H1 (cell line): ENCODE measurements around the gene EVC2. TPM values are rescaled to one million over a fixed set of nuclear protein-coding genes. Genes with fewer than 3 reads are reported as not detected.

Experiments used
- CTCF ChIA-PET: fragments of 300-600 bp; sonication (Branson Sonifier 250); formaldehyde crosslinking; loops from one replicate; lab custom pipeline; 2021; ENCODE audit not compliant: partially characterized antibody; lab: Charles Lee
- POLR2A ChIA-PET: fragments of 300-600 bp; sonication (Branson Sonifier 250); formaldehyde crosslinking; loops from one replicate; lab custom pipeline; 2021; ENCODE audit warnings: inconsistent platforms; ENCODE audit not compliant: partially characterized antibody; lab: Charles Lee
- DNase-seq, 2 experiments: peaks; one replicate each; pipeline versions ENCODE4 v3.0.0 to v3.0.0-alpha.2; 2010 to 2022; ENCODE audit warnings: low spot score in 2 of 2, low read depth in 1 of 2, mixed read lengths in 1 of 2
- FAIRE-seq: peaks from 2 replicates; lab custom pipeline; 2011; peaks lifted over from hg19 to GRCh38; lab: Jason Lieb, UNC
- H2AFZ ChIP-seq: 2 replicates; pipeline ENCODE4 v1.8.1; 2012; ENCODE audit warnings: low read length, inconsistent platforms
- H2AK5ac ChIP-seq: 2 replicates; pipeline ENCODE4 v1.6.1; 2013; ENCODE audit warnings: low read depth, low read length
- H2BK120ac ChIP-seq: replicated peaks from 2 replicates; pipeline ENCODE3; 2013; ENCODE audit warnings: low read depth, low read length, inconsistent platforms
- H2BK12ac ChIP-seq: 2 replicates; pipeline ENCODE4 v1.6.1; 2013; ENCODE audit warnings: low read depth, low read length
- H2BK15ac ChIP-seq: 2 replicates; pipeline ENCODE4 v1.6.1; 2013; ENCODE audit warnings: low read length
- H2BK20ac ChIP-seq: 2 replicates; pipeline ENCODE4 v1.6.1; 2013; ENCODE audit warnings: low read length
- H2BK5ac ChIP-seq: 2 replicates; pipeline ENCODE4 v1.6.1; 2013; ENCODE audit warnings: low read depth, low read length
- H3K14ac ChIP-seq: 2 replicates; pipeline ENCODE4 v1.6.1; 2013; ENCODE audit warnings: inconsistent platforms; ENCODE audit not compliant: insufficient read length
- H3K18ac ChIP-seq: 2 replicates; pipeline ENCODE4 v1.6.1; 2013; ENCODE audit warnings: low read length; ENCODE audit errors: extremely low read depth
- H3K23ac ChIP-seq: 2 replicates; pipeline ENCODE4 v1.6.1; 2013; ENCODE audit warnings: inconsistent platforms; ENCODE audit not compliant: insufficient read length
- H3K23me2 ChIP-seq: 2 replicates; pipeline ENCODE4 v1.6.1; 2013; ENCODE audit warnings: low read depth, low read length
- H3K27ac ChIP-seq: 2 replicates; pipeline ENCODE4 v1.6.1; 2011; ENCODE audit warnings: low read depth, low read length, inconsistent platforms
- H3K27me3 ChIP-seq, 4 experiments: replicated peaks in 1 of 4; 1 replicate in 1 of 4; 2 replicates in 3 of 4; pipeline versions ENCODE4 v1.6.1 to v1.8.1; 2011 to 2013; ENCODE audit warnings: low read length in 3 of 4, mild to moderate bottlenecking in 3 of 4, inconsistent platforms in 2 of 4, mixed read lengths in 2 of 4, moderate library complexity in 1 of 4; ENCODE audit not compliant: control insufficient read depth in 3 of 4, insufficient read depth in 3 of 4; ENCODE audit errors: extremely low read depth in 1 of 4
- H3K36me3 ChIP-seq, 4 experiments: 2 replicates each; pipeline versions ENCODE4 v1.6.1 to v1.8.1; 2011 to 2013; ENCODE audit warnings: mild to moderate bottlenecking in 4 of 4, low read length in 3 of 4, moderate library complexity in 2 of 4, control low read depth in 1 of 4, inconsistent platforms in 1 of 4; ENCODE audit not compliant: insufficient read depth in 4 of 4, control insufficient read depth in 2 of 4
- H3K4ac ChIP-seq: replicated peaks from 2 replicates; pipeline ENCODE3; 2013; ENCODE audit warnings: low read length, low read depth, mixed read lengths, inconsistent platforms; ENCODE audit not compliant: insufficient read length
- H3K4me1 ChIP-seq, 4 experiments: replicated peaks in 1 of 4; 1 replicate in 1 of 4; 2 replicates in 3 of 4; pipeline versions ENCODE4 v1.6.1 to v1.8.1; 2011 to 2013; ENCODE audit warnings: low read length in 3 of 4, inconsistent platforms in 2 of 4, mixed read lengths in 1 of 4; ENCODE audit not compliant: insufficient read depth in 4 of 4, control insufficient read depth in 3 of 4
- H3K4me2 ChIP-seq, 2 experiments: 2 replicates each; pipeline versions ENCODE4 v1.6.1 to v1.8.1; 2011 to 2013; ENCODE audit warnings: low read depth in 2 of 2, low read length in 2 of 2, control low read depth in 1 of 2, inconsistent platforms in 1 of 2, mild to moderate bottlenecking in 1 of 2; ENCODE audit not compliant: insufficient read depth in 1 of 2
- H3K4me3 ChIP-seq, 4 experiments: fragments of 200-600, 300-600 bp in 1 of 4; sonication (generic), shearing (Covaris generic), sonication (Bioruptor Twin) in 1 of 4; 2 replicates each; pipeline versions ENCODE4 v1.5.1 to v1.8.1; 2011 to 2016; ENCODE audit warnings: low read length in 4 of 4, low read depth in 3 of 4, control low read depth in 2 of 4, inconsistent platforms in 2 of 4, mild to moderate bottlenecking in 2 of 4, mixed read lengths in 1 of 4, moderate library complexity in 1 of 4; ENCODE audit not compliant: insufficient read depth in 2 of 4; ENCODE audit errors: extremely low read depth in 1 of 4
- H3K56ac ChIP-seq: replicated peaks from 2 replicates; pipeline ENCODE3; 2013; ENCODE audit warnings: low read depth, mild to moderate bottlenecking, mixed read lengths, low read length, inconsistent platforms; ENCODE audit not compliant: insufficient read length
- H3K79me1 ChIP-seq: 2 replicates; pipeline ENCODE4 v1.6.1; 2013; ENCODE audit warnings: low read depth, low read length, control low read depth
- H3K79me2 ChIP-seq, 2 experiments: 2 replicates each; pipeline versions ENCODE4 v1.6.1 to v1.8.1; 2012 to 2013; ENCODE audit warnings: low read length in 2 of 2, mild to moderate bottlenecking in 2 of 2, inconsistent platforms in 1 of 2; ENCODE audit not compliant: insufficient read depth in 2 of 2, control insufficient read depth in 1 of 2
- H3K9ac ChIP-seq, 4 experiments: replicated peaks in 1 of 4; 1 replicate in 1 of 4; 2 replicates in 3 of 4; pipeline versions ENCODE4 v1.6.1 to v1.8.1; 2011 to 2013; ENCODE audit warnings: low read depth in 3 of 4, low read length in 3 of 4, control low read depth in 2 of 4, mild to moderate bottlenecking in 2 of 4, moderate library complexity in 2 of 4, inconsistent platforms in 1 of 4; ENCODE audit errors: extremely low read depth in 1 of 4
- H3K9me3 ChIP-seq, 2 experiments: 2 replicates each; pipeline versions ENCODE4 v1.6.1 to v1.8.1; 2012 to 2013; ENCODE audit warnings: mild to moderate bottlenecking in 2 of 2, moderate library complexity in 2 of 2, control low read depth in 1 of 2, inconsistent platforms in 1 of 2, low read depth in 1 of 2, low read length in 1 of 2, mixed read lengths in 1 of 2; ENCODE audit not compliant: insufficient read depth in 2 of 2
- H4K20me1 ChIP-seq, 2 experiments: replicated peaks in 1 of 2; 2 replicates each; pipeline versions ENCODE3 to v1.8.1; 2011 to 2013; ENCODE audit warnings: inconsistent platforms in 2 of 2, low read length in 2 of 2, mild to moderate bottlenecking in 1 of 2; ENCODE audit not compliant: insufficient read depth in 2 of 2, control insufficient read depth in 1 of 2
- H4K5ac ChIP-seq: 2 replicates; pipeline ENCODE4 v1.6.1; 2013; ENCODE audit warnings: low read length, low read depth, mixed read lengths, inconsistent platforms; ENCODE audit not compliant: insufficient read length
- H4K8ac ChIP-seq: 2 replicates; pipeline ENCODE4 v1.8.0; 2013; ENCODE audit warnings: mild to moderate bottlenecking, moderate library complexity, low read length, inconsistent platforms; ENCODE audit not compliant: insufficient read depth; ENCODE audit errors: extremely low read depth
- H4K91ac ChIP-seq: replicated peaks from 2 replicates; pipeline ENCODE3; 2013; ENCODE audit warnings: low read length, mixed read lengths, inconsistent platforms; ENCODE audit not compliant: insufficient read length
- ASH2L ChIP-seq: fragments of 200-600, 300-600 bp; sonication (generic); IDR thresholded peaks from one replicate; pipeline ENCODE4 v1.7.1; 2017; ENCODE audit warnings: low read length
- CHD1 ChIP-seq: IDR thresholded peaks from 2 replicates; pipeline ENCODE4 v1.6.1; 2012; ENCODE audit warnings: low read depth, low read length, improper control_type of control experiment
- GTF2F1 ChIP-seq: IDR thresholded peaks from 2 replicates; pipeline ENCODE4 v1.6.1; 2012; ENCODE audit warnings: low read depth, low read length, improper control_type of control experiment, borderline replicate concordance
- HDAC2 ChIP-seq, 2 experiments: fragments of 300-600 bp in 1 of 2; sonication (generic) in 1 of 2; IDR thresholded peaks; 2 replicates each; pipeline ENCODE4 v1.6.1; 2011 to 2012; ENCODE audit warnings: low read depth in 2 of 2, low read length in 2 of 2, mild to moderate bottlenecking in 2 of 2, moderate library complexity in 2 of 2, borderline replicate concordance in 1 of 2, inconsistent platforms in 1 of 2
- KDM4A ChIP-seq: IDR thresholded peaks from one replicate; pipeline ENCODE4 v1.7.1; 2012; ENCODE audit warnings: low read depth, mild to moderate bottlenecking, moderate library complexity, low read length, inconsistent platforms; ENCODE audit not compliant: severe bottlenecking
- PHF8 ChIP-seq: fragments of 200-600 bp; sonication (generic); conservative IDR thresholded peaks from 2 replicates; pipeline ENCODE4 v1.7.1; 2012; ENCODE audit warnings: low read depth, mild to moderate bottlenecking, inconsistent platforms, low read length, moderate library complexity
- RFX5 ChIP-seq: IDR thresholded peaks from 2 replicates; pipeline ENCODE4 v1.6.1; 2011; ENCODE audit warnings: low read depth, low read length, improper control_type of control experiment, borderline replicate concordance
- SIN3A ChIP-seq, 2 experiments: IDR thresholded peaks in 1 of 2; conservative IDR thresholded peaks in 1 of 2; 2 replicates each; pipeline ENCODE4 v1.6.1; 2011 to 2012; ENCODE audit warnings: low read length in 2 of 2, improper control_type of control experiment in 1 of 2, low read depth in 1 of 2, mild to moderate bottlenecking in 1 of 2
- SIX5 ChIP-seq: IDR thresholded peaks from 2 replicates; pipeline ENCODE4 v1.6.1; 2011; ENCODE audit warnings: mild to moderate bottlenecking, low read depth, low read length
- SP1 ChIP-seq: IDR thresholded peaks from 2 replicates; pipeline ENCODE4 v1.6.1; 2011; ENCODE audit warnings: low read depth, low read length
- SUZ12 ChIP-seq: fragments of 200-600 bp; sonication (generic); IDR thresholded peaks from 2 replicates; pipeline ENCODE4 v1.6.1; 2012; ENCODE audit warnings: mild to moderate bottlenecking, inconsistent platforms, low read length, moderate library complexity, mixed read lengths
- TCF12 ChIP-seq: IDR thresholded peaks from 2 replicates; pipeline ENCODE4 v1.6.1; 2011; ENCODE audit warnings: low read depth, mild to moderate bottlenecking, low read length
- WGBS, 2 experiments: shearing (Covaris generic) in 1 of 2; methylation state at CpG; one replicate each; pipeline versions ENCODE4 v1.1.6 to v1.1.7; 2013 to 2015; ENCODE audit warnings: low lambda C conversion rate in 2 of 2, mixed read lengths in 2 of 2, inconsistent platforms in 1 of 2, low coverage in 1 of 2, missing lambda C conversion rate in 1 of 2; ENCODE audit not compliant: insufficient replicate concordance in 2 of 2, insufficient coverage in 1 of 2, insufficient read length in 1 of 2; ENCODE audit errors: extremely low coverage in 1 of 2, missing lambda C conversion rate in 1 of 2; 5-methylcytosine and 5-hydroxymethylcytosine counted together
- polyA plus RNA-seq, 7 experiments: library from polyadenylated mRNA; depleted of rRNA in 3 of 7; stranded (reverse) in 5 of 7; unstranded in 2 of 7; fragments of >200 nt in 5 of 7; fragments of 200-250 nt in 2 of 7; gene quantifications; 1 replicate in 5 of 7; 2 replicates in 1 of 7; 4 replicates in 1 of 7; pipeline versions ENCODE4 v1.2.1 to v1.2.3, GENCODE V29; 2011 to 2013; ENCODE audit warnings: missing spikeins in 2 of 7, mixed read lengths in 2 of 7
- total RNA-seq: library from RNA; stranded (reverse); fragmentation: NEBNext Ultra II Directional; extraction: Animal tissue kit (Norgen Biotek cat#: 25700); gene quantifications from 2 replicates; pipeline ENCODE4 v1.2.1, GENCODE V29; 2021

EVC2 gene
- total and polyA plus RNA-seq, 2 of the 8 experiments (the other 6 are each of a cell fraction or from before 2014, with no cell fraction given) = 0.73 to 5.9 TPM

DNA sequence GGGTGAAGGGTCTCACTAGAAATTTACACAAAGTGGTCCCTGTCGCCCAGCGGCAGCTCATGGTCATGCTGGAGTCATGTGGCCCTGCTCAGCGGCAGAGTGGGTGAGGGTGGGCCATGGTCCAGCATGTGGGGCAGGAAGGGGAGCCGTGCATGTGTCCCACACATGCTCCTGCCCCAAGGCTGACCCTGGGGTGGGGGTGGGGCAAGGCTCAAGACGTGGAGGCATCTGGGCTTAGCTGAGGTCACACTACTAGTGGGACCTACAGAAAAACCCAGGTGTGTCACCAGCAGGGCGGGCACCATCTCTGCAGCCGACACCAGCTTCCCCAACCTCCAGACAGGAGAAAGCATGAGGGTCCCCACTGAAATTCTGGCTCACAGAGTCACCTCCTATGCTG, 45.0 kb upstream of the EVC2 start:
- Histone ChIP-seq H3K23me2 (peaks cover 3% of the 10 kb centered on the region; the same call in 1 of the 2 replicates), H2BK20ac (0 out of 2 replicates have a peak overlapping the region, but pooled peaks have one; percentile 75), H3K4me3 (no peak overlapping the region), H3K4me1 (peaks cover 0 to 22% (median 18%) of the 10 kb centered on the region in 4 experiments; a peak in 6 of 7 replicates), H3K9me3 (no peaks in the 10 kb centered on the region), H3K14ac (peak overlapping the region; percentile 44), H3K18ac (no peak overlapping the region), H3K27ac (peak overlapping the region; percentile 40; the same call in 1 of the 2 replicates), H2AK5ac (peak overlapping the region; percentile 54; the same call in 1 of the 2 replicates), H3K79me2 (no peaks in the 10 kb centered on the region), H3K79me1 (no peaks in the 10 kb centered on the region), H2AFZ (no peak overlapping the region), H4K91ac (peak overlapping the region; percentile 99), H4K8ac (no peak overlapping the region), H4K20me1 (no peaks in the 10 kb centered on the region), H3K36me3 (peaks cover 2 to 8% (median 5%) of the 10 kb centered on the region in 4 experiments; a peak in 4 of 8 replicates), H3K56ac (no peak overlapping the region), H3K4me2 (no peak overlapping the region), H3K27me3 (peaks cover 0 to 2% (median 0%) of the 10 kb centered on the region in 4 experiments; a peak in 1 of 7 replicates), H3K4ac (peak overlapping the region; percentile 96), H2BK5ac (peak overlapping the region; percentile 96), H4K5ac (peak overlapping the region; percentile 70), H2BK120ac (peak overlapping the region; percentile 89), H2BK12ac (peak overlapping the region; percentile 60; the same call in 1 of the 2 replicates), H3K9ac (no peak overlapping the region; a peak in 1 of 7 replicates), H2BK15ac (peak overlapping the region; percentile 25; the same call in 1 of the 2 replicates), H3K23ac (no peak overlapping the region)
- DNase-seq (no peak), FAIRE-seq (no peak)
- POLR2A ChIA-PET = interaction anchor here (0.7 kb wide), 1 partner anchor 653 kb away, joined by 3 read pairs; no protein-coding TSS in a partner anchor
- CTCF ChIA-PET = interaction anchor here (0.6 to 2.0 kb wide), 9 partner anchors 15 to 1238 kb away, joined by 3 to 7 read pairs (median 3); no protein-coding TSS in a partner anchor
- WGBS, 2 experiments = 92% methylated on average over 7 of the region's 7 CpGs; no CpG with 5 or more reads in 1 of the 2 experiments
- TF ChIP-seq PHF8 (no peak), HDAC2 (IDR thresholded peaks at IDR 0.05; ENCODE audit: borderline replicate concordance in 1 of 2, low read depth in 2 of 2, low read length in 2 of 2) (no peak), RFX5 (no peak), CHD1 (no peak), GTF2F1 (no peak), SUZ12 (no peak), SIX5 (no peak), SIN3A (conservative IDR thresholded peaks at IDR 0.05 in 1 of 2, IDR thresholded peaks at IDR 0.05 in 1 of 2; ENCODE audit: low read depth in 1 of 2, low read length in 2 of 2) (no peak), TCF12 (no peak), ASH2L (no peak), SP1 (no peak), KDM4A (no peak)
